C4-2B (cell line): Measurements from ENCODE around the gene PER3.

Experiments
- CTCF ChIP-seq: fragments of 450-650 bp; conservative IDR thresholded peaks from 2 replicates; pipeline ENCODE4 v1.5.1; 2017; ENCODE audit warnings: mild to moderate bottlenecking
- ZFX ChIP-seq: fragments of 450-650 bp; IDR thresholded peaks from 2 replicates; pipeline ENCODE4 v1.6.1; 2017

- no peak for TF ChIP-seq CTCF
- no peak for TF ChIP-seq ZFX
Measured at GRCh38 chr1:7869136-7869920, 85.2 kb downstream of the PER3 start.
